Activated T-cell treated with anti-CD3 and anti-CD28 coated beads, Interleukin-2, amount 50 U/mL, for 72 hours (primary cell): ENCODE results near the gene SYCE3. TPM values are rescaled to one million over a fixed set of nuclear protein-coding genes. Genes with fewer than 3 reads are reported as not detected.

Experiments used
- ATAC-seq, 2 donors: fragments of 150-1000 bp; cut with Tn5 transposase; replicated peaks in 1 of 2; 2 replicates each; pipeline ENCODE4 v1.10.0; 2021; ENCODE audit warnings: moderate library complexity in 2 of 2, mild to moderate bottlenecking in 1 of 2
- DNase-seq, 2 donors: peaks; one replicate each; pipeline ENCODE4 v3.0.0; 2021 to 2022; ENCODE audit warnings: mixed read lengths in 1 of 2
- H3K27ac Mint-ChIP-seq: one replicate; pipeline ENCODE4 v1.8.0; 2022; ENCODE audit warnings: mild to moderate bottlenecking, moderate library complexity, mixed read lengths
- H3K27me3 Mint-ChIP-seq: one replicate; pipeline ENCODE4 v1.8.0; 2022; ENCODE audit warnings: low read depth, mixed read lengths
- H3K36me3 Mint-ChIP-seq, 2 donors: one replicate each; pipeline ENCODE4 v1.8.0; 2022; ENCODE audit warnings: mixed read lengths in 2 of 2, mild to moderate bottlenecking in 1 of 2; ENCODE audit not compliant: insufficient read depth in 2 of 2
- H3K4me1 Mint-ChIP-seq: one replicate; pipeline ENCODE4 v1.8.0; 2022; ENCODE audit warnings: low read depth, mixed read lengths
- H3K4me3 Mint-ChIP-seq, 2 donors: one replicate each; pipeline ENCODE4 v1.8.0; 2022; ENCODE audit warnings: mild to moderate bottlenecking in 2 of 2, mixed read lengths in 2 of 2, moderate library complexity in 2 of 2
- H3K9me3 Mint-ChIP-seq, 2 donors: one replicate each; pipeline ENCODE4 v1.8.0; 2022; ENCODE audit warnings: mixed read lengths in 2 of 2
- total RNA-seq, 2 donors: library from RNA; stranded (reverse); gene quantifications; one replicate each; pipeline ENCODE4 v1.2.3, GENCODE V29; 2022

Gene SYCE3
- total RNA-seq, 2 donors from 2014 or later = 1.7 TPM

- peaks cover 6 to 15% of the 10 kb centered on the region in 2 donors for H3K36me3 Mint-ChIP-seq
- ATAC-seq (no peak), DNase-seq (no peak)
- H3K4me3 Mint-ChIP-seq = peak overlapping the region; percentile 96 to 98
- H3K9me3 Mint-ChIP-seq = no peaks in the 10 kb centered on the region
- peaks cover 53% of the 10 kb centered on the region for H3K4me1 Mint-ChIP-seq
- no peaks in the 10 kb centered on the region for H3K27me3 Mint-ChIP-seq
- peak overlapping the region; percentile 93 for H3K27ac Mint-ChIP-seq
Observed at GRCh38 chr22:50532824-50533796, 29.6 kb downstream of the SYCE3 start.

- DNase-seq (no peak), ATAC-seq (no peak)
- Mint-ChIP-seq H3K36me3 (peaks cover 9 to 20% of the 10 kb centered on the region in 2 donors), H3K9me3 (no peaks in the 10 kb centered on the region), H3K4me3 (peak overlapping the region; percentile 96 to 98), H3K4me1 (peaks cover 53% of the 10 kb centered on the region), H3K27me3 (no peaks in the 10 kb centered on the region), H3K27ac (peak overlapping the region; percentile 93)
Observed at GRCh38 chr22:50531962-50532674, 30.6 kb downstream of the SYCE3 start.

- peak overlapping the region; percentile 95 for H3K27ac Mint-ChIP-seq
- no peaks in the 10 kb centered on the region for H3K27me3 Mint-ChIP-seq
- H3K4me1 Mint-ChIP-seq = peaks cover 53% of the 10 kb centered on the region
- H3K36me3 Mint-ChIP-seq = peaks cover 9 to 20% of the 10 kb centered on the region in 2 donors
- H3K4me3 Mint-ChIP-seq = peak overlapping the region; percentile 96 to 98
- peak; percentile 52 to 53 for ATAC-seq
- peak; percentile 81 to 89 for DNase-seq
- no peaks in the 10 kb centered on the region for H3K9me3 Mint-ChIP-seq
Observed at GRCh38 chr22:50531546-50531961, 31.2 kb downstream of the SYCE3 start.

- H3K36me3 Mint-ChIP-seq = peaks cover 9 to 20% of the 10 kb centered on the region in 2 donors
- peak; percentile 51 for ATAC-seq
- peak overlapping the region; percentile 96 to 98 for H3K4me3 Mint-ChIP-seq
- H3K4me1 Mint-ChIP-seq = peaks cover 48% of the 10 kb centered on the region
- no peaks in the 10 kb centered on the region for H3K27me3 Mint-ChIP-seq
- peak overlapping the region; percentile 95 for H3K27ac Mint-ChIP-seq
- H3K9me3 Mint-ChIP-seq = no peaks in the 10 kb centered on the region
- DNase-seq = peak; percentile 89 to 91
Observed at GRCh38 chr22:50530877-50531545, 31.7 kb downstream of the SYCE3 start.

- Mint-ChIP-seq H3K36me3 (peaks cover 9 to 20% of the 10 kb centered on the region in 2 donors), H3K4me3 (peak overlapping the region; percentile 96 to 98), H3K27ac (peak overlapping the region; percentile 96), H3K27me3 (no peaks in the 10 kb centered on the region), H3K9me3 (no peaks in the 10 kb centered on the region), H3K4me1 (peaks cover 47% of the 10 kb centered on the region)
- peak; percentile 0 to 1 for ATAC-seq
- DNase-seq = no peak
Observed at GRCh38 chr22:50530580-50530876, 32.2 kb downstream of the SYCE3 start.

- peak; percentile 30 to 35 for ATAC-seq
- Mint-ChIP-seq H3K4me3 (peak within 1 kb of the TSS; percentile 96 to 98), H3K36me3 (peaks cover 9 to 20% of the 10 kb centered on the region in 2 donors), H3K27me3 (no peaks in the 10 kb centered on the region), H3K27ac (peak within 1 kb of the TSS; percentile 96), H3K9me3 (no peaks in the 10 kb centered on the region), H3K4me1 (peaks cover 47% of the 10 kb centered on the region)
- DNase-seq = peak; percentile 87 to 90
Observed at GRCh38 chr22:50529897-50530579, 32.7 kb downstream of the SYCE3 start, which contains the start of gene TYMP. Gene TYMP, minus strand, starts transcription at chr22:50530012. Its CDS starts 303 bp downstream, at chr22:50529709.

- H3K4me1 Mint-ChIP-seq = peaks cover 49% of the 10 kb centered on the region
- H3K27me3 Mint-ChIP-seq = no peaks in the 10 kb centered on the region
- H3K9me3 Mint-ChIP-seq = no peaks in the 10 kb centered on the region
- peaks cover 12 to 20% of the 10 kb centered on the region in 2 donors for H3K36me3 Mint-ChIP-seq
- peak overlapping the region; percentile 90 to 96 for H3K4me3 Mint-ChIP-seq
- ATAC-seq = no peak
- DNase-seq = no peak
- no peak overlapping the region for H3K27ac Mint-ChIP-seq
Observed at GRCh38 chr22:50529416-50529896, 33.3 kb downstream of the SYCE3 start.

GRCh38 chr22:50528682-50529415 is 33.9 kb downstream of the SYCE3 start:
- no peak for DNase-seq
- H3K9me3 Mint-ChIP-seq = no peaks in the 10 kb centered on the region
- peaks cover 45% of the 10 kb centered on the region for H3K4me1 Mint-ChIP-seq
- no peak for ATAC-seq
- H3K27me3 Mint-ChIP-seq = no peaks in the 10 kb centered on the region
- peak overlapping the region; percentile 19 for H3K27ac Mint-ChIP-seq
- H3K36me3 Mint-ChIP-seq = peaks cover 13 to 18% of the 10 kb centered on the region in 2 donors
- H3K4me3 Mint-ChIP-seq = peak overlapping the region; percentile 90 to 96

- Mint-ChIP-seq H3K27ac (peak overlapping the region; percentile 93), H3K36me3 (peaks cover 13 to 20% of the 10 kb centered on the region in 2 donors), H3K4me3 (peak overlapping the region; percentile 90 to 96), H3K4me1 (peaks cover 45% of the 10 kb centered on the region), H3K9me3 (no peaks in the 10 kb centered on the region), H3K27me3 (no peaks in the 10 kb centered on the region)
- DNase-seq (no peak), ATAC-seq (no peak)
Observed at GRCh38 chr22:50527921-50528681, 34.6 kb downstream of the SYCE3 start.

- Mint-ChIP-seq H3K27ac (peak overlapping the region; percentile 93), H3K4me1 (peaks cover 39% of the 10 kb centered on the region), H3K4me3 (peak overlapping the region; percentile 90 to 96), H3K9me3 (no peaks in the 10 kb centered on the region), H3K27me3 (no peaks in the 10 kb centered on the region), H3K36me3 (peaks cover 13 to 14% of the 10 kb centered on the region in 2 donors)
- ATAC-seq (peak; percentile 6 to 14), DNase-seq (peak; percentile 71 to 72)
Observed at GRCh38 chr22:50526834-50527801, 35.6 kb downstream of the SYCE3 start.
